ENCODE data around the gene ARRDC2.

- TF ChIP-seq CTCF (IDR thresholded peaks at IDR 0.05) (no peak), POLR2A (IDR thresholded peaks at IDR 0.05) (peak in 1 of 4 donors; percentile 8), EP300 (IDR thresholded peaks at IDR 0.05) (no peak)
Measured at GRCh38 chr19:18013210-18014111, 5.5 kb downstream of the ARRDC2 start.
